ENCODE measurements around the gene STAM. TPM values are rescaled to one million over a fixed set of nuclear protein-coding genes. Genes with fewer than 3 reads are reported as not detected.
A peak's percentile ranks its signal among the peaks of the same experiment; 100 is the strongest.

STAM gene
- total and polyA plus RNA-seq, 9 of the 15 experiments (the other 6 are each of a cell fraction or from before 2014, with no cell fraction given) = 13.8 to 33.5 (median 26.4) TPM

GRCh38 chr10:17742918-17743317, 99.0 kb downstream of the STAM start (continued):
- TF ChIP-seq ZBTB40 (IDR thresholded peaks at IDR 0.05) (0 out of 2 replicates have a peak, but pooled peaks have one; percentile 28), ZBTB40 (CRISPR knock-in tag; IDR thresholded peaks at IDR 0.05) (no peak), MAFF (IDR thresholded peaks at IDR 0.05; ENCODE audit: low read length) (no peak), CEBPZ (IDR thresholded peaks at IDR 0.05; ENCODE audit: borderline replicate concordance, low read depth, low read length) (no peak), RBM39 (optimal IDR thresholded peaks at IDR 0.05; ENCODE audit: low read depth, low read length) (no peak), SMARCE1 (IDR thresholded peaks at IDR 0.05) (no peak), SNIP1 (IDR thresholded peaks at IDR 0.05; ENCODE audit: low read depth) (no peak), PBX2 (CRISPR knock-in tag; IDR thresholded peaks at IDR 0.05; ENCODE audit: low read depth) (no peak), PBX2 (tag; conservative IDR thresholded peaks at IDR 0.05; ENCODE audit: low read depth) (no peak), PTRF (tag; IDR thresholded peaks at IDR 0.05) (no peak), PHF8 (IDR thresholded peaks at IDR 0.05; ENCODE audit: borderline replicate concordance, low read length) (no peak), ZBTB26 (CRISPR knock-in tag; IDR thresholded peaks at IDR 0.05) (no peak)
